ENCODE measurements around the gene APLNR.

Gene APLNR

DNA sequence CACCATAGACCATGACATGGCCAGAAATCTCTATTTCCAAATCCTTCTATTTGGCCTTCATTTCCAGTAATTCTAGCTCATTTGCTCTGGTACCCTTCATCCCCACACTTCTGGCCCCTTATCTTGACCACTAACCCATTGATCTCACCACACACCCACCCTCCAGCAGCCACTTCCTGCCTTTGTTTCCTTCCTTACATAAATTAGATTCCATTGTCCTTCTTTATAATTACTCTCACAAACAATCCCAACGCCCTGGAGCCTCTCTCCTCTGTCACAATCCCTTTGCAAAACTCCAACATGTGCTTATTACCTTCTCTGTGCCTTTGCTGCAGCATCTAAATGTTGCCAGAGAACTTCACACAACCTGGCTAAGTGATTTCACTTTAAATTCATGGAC lies 14.8 kb downstream of the APLNR start:
- DNase-seq (ENCODE audit: extremely low read depth, low read depth): no peak
- TF ChIP-seq, protein P1, sequence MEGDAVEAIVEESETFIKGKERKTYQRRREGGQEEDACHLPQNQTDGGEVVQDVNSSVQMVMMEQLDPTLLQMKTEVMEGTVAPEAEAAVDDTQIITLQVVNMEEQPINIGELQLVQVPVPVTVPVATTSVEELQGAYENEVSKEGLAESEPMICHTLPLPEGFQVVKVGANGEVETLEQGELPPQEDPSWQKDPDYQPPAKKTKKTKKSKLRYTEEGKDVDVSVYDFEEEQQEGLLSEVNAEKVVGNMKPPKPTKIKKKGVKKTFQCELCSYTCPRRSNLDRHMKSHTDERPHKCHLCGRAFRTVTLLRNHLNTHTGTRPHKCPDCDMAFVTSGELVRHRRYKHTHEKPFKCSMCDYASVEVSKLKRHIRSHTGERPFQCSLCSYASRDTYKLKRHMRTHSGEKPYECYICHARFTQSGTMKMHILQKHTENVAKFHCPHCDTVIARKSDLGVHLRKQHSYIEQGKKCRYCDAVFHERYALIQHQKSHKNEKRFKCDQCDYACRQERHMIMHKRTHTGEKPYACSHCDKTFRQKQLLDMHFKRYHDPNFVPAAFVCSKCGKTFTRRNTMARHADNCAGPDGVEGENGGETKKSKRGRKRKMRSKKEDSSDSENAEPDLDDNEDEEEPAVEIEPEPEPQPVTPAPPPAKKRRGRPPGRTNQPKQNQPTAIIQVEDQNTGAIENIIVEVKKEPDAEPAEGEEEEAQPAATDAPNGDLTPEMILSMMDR (IDR thresholded peaks at IDR 0.05; ENCODE audit: low read depth, low read length): no peak

DNA sequence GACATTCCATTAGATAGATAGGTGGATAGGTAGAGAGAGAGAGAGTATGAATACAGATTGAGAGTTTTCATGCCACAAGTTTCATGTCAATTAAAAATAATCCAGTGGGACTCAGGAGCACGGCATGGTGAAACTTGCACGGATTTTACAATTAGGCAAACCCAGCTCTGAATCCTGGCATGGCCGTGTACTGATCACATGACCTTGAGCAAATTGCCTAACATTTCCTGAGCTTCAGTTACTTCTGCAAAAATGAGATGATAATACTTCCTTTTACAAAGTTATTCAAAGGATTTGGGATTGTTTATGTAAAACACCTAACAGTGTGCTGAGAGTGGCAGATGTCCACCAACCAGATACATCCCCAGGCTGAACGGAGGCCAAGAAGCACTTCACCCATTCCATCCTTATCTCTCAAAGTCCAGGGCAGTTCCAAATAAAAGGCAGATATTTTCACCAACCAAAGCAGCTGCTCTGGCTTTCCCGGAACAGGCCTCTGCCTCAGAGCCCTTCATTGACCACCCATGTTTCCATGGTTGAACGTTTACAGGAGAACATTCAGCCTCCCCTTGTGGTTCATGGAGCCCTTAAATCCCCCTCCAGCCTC lies 17.9 kb downstream of the APLNR start:
- DNase-seq (ENCODE audit: extremely low read depth, low read depth): no peak

DNA sequence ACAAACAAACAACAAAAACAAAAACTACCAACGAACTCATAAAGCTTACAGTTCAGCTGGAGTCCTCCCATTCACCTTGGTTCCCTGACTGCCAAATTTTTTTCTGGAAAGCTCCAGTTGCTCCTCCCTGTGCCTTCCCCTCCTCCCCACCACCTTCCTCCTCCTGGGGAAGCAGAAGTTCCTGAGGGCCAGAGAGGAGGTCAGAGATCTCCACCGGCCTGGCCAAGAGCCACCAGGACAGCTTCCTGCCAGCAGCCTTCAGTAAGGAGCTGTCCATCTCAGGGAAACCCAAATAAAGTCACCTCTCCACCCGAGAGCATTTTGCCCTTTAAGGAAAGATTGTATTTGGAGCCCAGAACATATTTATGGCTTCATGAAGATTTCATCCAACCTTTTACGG lies 20.0 kb downstream of the APLNR start:
- TF ChIP-seq, protein P1 (IDR thresholded peaks at IDR 0.05; ENCODE audit: low read depth, low read length): no peak
- DNase-seq (ENCODE audit: extremely low read depth, low read depth): no peak

More for the DNA sequence above, 17.9 kb downstream of the APLNR start:
- TF ChIP-seq, protein P1 (IDR thresholded peaks at IDR 0.05; ENCODE audit: low read depth, low read length): no peak

DNA sequence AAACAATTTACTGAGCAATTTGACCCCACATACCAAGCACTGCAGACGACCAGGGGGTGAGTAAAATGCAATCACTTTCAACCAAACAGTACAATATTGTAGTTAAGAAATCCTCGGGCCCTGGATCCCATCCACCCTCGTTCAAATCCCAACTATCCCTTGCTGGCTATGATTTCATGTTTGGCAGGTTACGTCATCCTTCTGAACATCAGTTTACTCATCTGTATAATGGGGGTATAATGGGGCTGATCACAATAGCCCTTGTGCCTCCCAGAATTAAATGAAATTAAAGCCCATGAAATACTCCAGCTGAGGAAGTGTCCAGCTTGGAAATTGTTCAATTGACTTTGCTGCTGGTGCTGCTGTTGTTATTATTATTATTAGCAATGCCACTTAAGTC lies 20.6 kb downstream of the APLNR start:
- no peak for DNase-seq (ENCODE audit: extremely low read depth, low read depth)
- TF ChIP-seq, protein P1 (IDR thresholded peaks at IDR 0.05; ENCODE audit: low read depth, low read length): no peak

DNA sequence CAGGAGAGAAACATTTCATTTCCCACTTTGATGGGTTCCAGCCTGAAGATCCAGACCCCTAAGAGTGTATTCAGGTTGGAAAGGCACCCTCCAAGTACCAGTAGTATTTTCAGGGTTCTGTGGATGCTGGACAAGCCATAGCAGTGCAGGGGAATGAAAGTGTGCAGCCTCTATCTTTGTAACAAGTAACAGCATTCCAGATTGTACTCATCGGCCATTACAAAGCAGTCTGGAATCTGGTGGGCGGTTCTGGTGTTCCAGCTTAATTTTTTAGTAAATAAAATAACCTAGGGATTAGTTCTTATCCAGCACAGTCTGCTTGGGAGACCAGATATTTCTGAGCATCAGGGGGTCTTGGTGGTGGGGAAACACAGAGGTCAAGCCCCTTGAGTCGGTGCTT lies 22.6 kb downstream of the APLNR start:
- TF ChIP-seq, protein P1 (IDR thresholded peaks at IDR 0.05; ENCODE audit: low read depth, low read length): no peak
- DNase-seq (ENCODE audit: extremely low read depth, low read depth): peak; percentile 34

DNA sequence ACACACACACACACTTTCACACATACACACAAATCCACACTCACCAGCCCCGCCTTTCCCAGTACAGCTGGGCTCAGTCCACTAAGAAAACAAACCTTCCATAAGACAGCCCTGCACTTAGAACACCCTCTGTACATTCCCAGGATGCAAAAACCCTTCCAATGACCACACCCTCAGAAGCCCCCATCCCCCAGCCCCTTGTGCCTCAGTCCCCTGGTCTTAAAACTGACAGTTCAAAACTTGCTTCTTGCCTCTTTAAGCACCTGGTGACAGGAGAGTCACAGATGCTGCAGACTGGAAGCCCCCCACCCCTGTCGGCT lies 23.0 kb downstream of the APLNR start:
- DNase-seq (ENCODE audit: extremely low read depth, low read depth): no peak
- TF ChIP-seq, protein P1 (IDR thresholded peaks at IDR 0.05; ENCODE audit: low read depth, low read length): no peak

DNA sequence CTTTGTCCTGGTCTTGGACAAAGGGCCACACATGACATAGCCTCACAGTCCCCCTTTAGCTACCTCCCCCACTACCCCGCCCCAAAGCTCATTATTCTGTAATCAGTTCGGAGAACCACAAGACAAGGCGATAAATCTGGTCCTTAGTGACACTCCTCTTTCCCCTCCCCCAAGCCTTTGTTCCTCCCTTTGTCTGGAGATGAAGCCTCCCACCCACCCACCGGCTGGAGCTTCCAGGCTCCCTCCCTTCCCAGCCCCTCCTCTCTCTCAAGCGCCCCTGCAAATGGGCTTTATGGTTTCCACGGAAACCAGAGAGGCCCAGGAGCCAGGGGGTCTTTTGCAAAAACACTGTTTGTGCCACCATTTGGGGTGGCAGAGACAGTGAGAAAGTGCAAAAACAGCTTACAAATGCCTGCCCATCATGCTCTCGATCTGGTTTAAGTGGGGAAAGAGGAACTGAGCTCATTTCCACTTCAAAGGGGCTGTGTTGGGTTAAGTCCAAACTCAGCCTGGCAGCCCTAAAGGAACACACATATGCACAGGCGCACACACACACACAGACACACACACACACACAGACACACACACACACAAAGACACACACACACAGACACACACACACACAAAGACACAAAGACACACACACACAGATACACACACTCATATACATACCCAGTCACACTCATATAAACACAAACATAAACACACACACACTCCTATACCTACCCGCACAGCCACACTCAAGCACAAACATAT lies 23.5 kb downstream of the APLNR start:
- TF ChIP-seq, protein P1 (IDR thresholded peaks at IDR 0.05; ENCODE audit: low read depth, low read length): no peak
- no peak for DNase-seq (ENCODE audit: extremely low read depth, low read depth)
